WTC11 (cell line): ENCODE results near the gene SNAPC5. TPM values are rescaled to one million over a fixed set of nuclear protein-coding genes. Genes with fewer than 3 reads are reported as not detected.

Experiments
- ATAC-seq: fragments of 200-7000 bp; cut with Tn5 transposase; 2 replicates; pipeline ENCODE4 v1.10.0; 2021; ENCODE audit warnings: mild to moderate bottlenecking, moderate library complexity
- CTCF ChIA-PET: fragments of 300-600 bp; sonication (Branson Sonifier 250); formaldehyde crosslinking; loops from one replicate; lab custom pipeline; 2021; ENCODE audit warnings: antibody characterized with exemption; lab: Charles Lee
- POLR2A ChIA-PET: fragments of 350-600 bp; sonication (Branson Sonifier 250); formaldehyde crosslinking; loops from one replicate; lab custom pipeline; 2021; ENCODE audit warnings: antibody characterized with exemption; lab: Charles Lee
- DNase-seq: peaks from one replicate; pipeline ENCODE4 v3.0.0; 2021; ENCODE audit warnings: low spot score
- H3K27ac Mint-ChIP-seq: 2 replicates; pipeline ENCODE4 v1.8.0; 2021; ENCODE audit warnings: mixed read lengths
- H3K27me3 Mint-ChIP-seq: 2 replicates; pipeline ENCODE4 v1.8.0; 2021; ENCODE audit warnings: low read depth, mild to moderate bottlenecking, moderate library complexity, mixed read lengths
- H3K36me3 Mint-ChIP-seq: 2 replicates; pipeline ENCODE4 v1.8.0; 2021; ENCODE audit warnings: mixed read lengths
- H3K4me1 Mint-ChIP-seq: 2 replicates; pipeline ENCODE4 v1.8.0; 2022; ENCODE audit warnings: mixed read lengths
- H3K4me3 Mint-ChIP-seq: 2 replicates; pipeline ENCODE4 v1.8.0; 2021; ENCODE audit warnings: mild to moderate bottlenecking, moderate library complexity, mixed read lengths
- H3K9me3 Mint-ChIP-seq: 2 replicates; pipeline ENCODE4 v1.8.0; 2021; ENCODE audit warnings: mixed read lengths
- GABPB1 ChIP-seq: sonication (generic); formaldehyde crosslinking; IDR thresholded peaks from 2 replicates; pipeline ENCODE4 v1.8.1; 2023; ENCODE audit warnings: mild to moderate bottlenecking, missing genetic modification reagents
- GTF2I ChIP-seq: fragments of 250-450 bp; sonication (Bioruptor Pico); conservative IDR thresholded peaks from 2 replicates; pipeline ENCODE4 v1.4.0; 2021; ENCODE audit warnings: mild to moderate bottlenecking
- HMGA2 ChIP-seq: fragments of 250-450 bp; sonication (Bioruptor Pico); IDR thresholded peaks from 2 replicates; pipeline ENCODE4 v1.4.0; 2021; ENCODE audit warnings: mild to moderate bottlenecking, moderate library complexity
- KAT7 ChIP-seq: sonication (generic); formaldehyde crosslinking; IDR thresholded peaks from 2 replicates; pipeline ENCODE4 v1.8.1; 2023; ENCODE audit warnings: missing genetic modification reagents, mild to moderate bottlenecking, borderline replicate concordance
- NFATC4 ChIP-seq: fragments of 250-450 bp; sonication (Bioruptor Pico); IDR thresholded peaks from 2 replicates; pipeline ENCODE4 v1.9.0; 2021; ENCODE audit warnings: mild to moderate bottlenecking
- SMAD3 ChIP-seq: sonication (generic); formaldehyde crosslinking; IDR thresholded peaks from 2 replicates; pipeline ENCODE4 v1.8.0; 2022; ENCODE audit warnings: missing genetic modification reagents, mild to moderate bottlenecking, borderline replicate concordance
- SMAD4 ChIP-seq: sonication (generic); formaldehyde crosslinking; IDR thresholded peaks from 2 replicates; pipeline ENCODE4 v1.8.0; 2022; ENCODE audit warnings: mild to moderate bottlenecking, missing genetic modification reagents
- SP1 ChIP-seq: sonication (generic); formaldehyde crosslinking; conservative IDR thresholded peaks from 2 replicates; pipeline ENCODE4 v1.8.1; 2022; ENCODE audit warnings: missing genetic modification reagents
- TCF7 ChIP-seq: sonication (generic); formaldehyde crosslinking; IDR thresholded peaks from 2 replicates; pipeline ENCODE4 v1.8.0; 2022; ENCODE audit warnings: mild to moderate bottlenecking, low read depth, missing genetic modification reagents, moderate library complexity
- TEAD1 ChIP-seq: sonication (generic); formaldehyde crosslinking; IDR thresholded peaks from 2 replicates; pipeline ENCODE4 v1.8.0; 2022; ENCODE audit warnings: mild to moderate bottlenecking, missing genetic modification reagents
- total RNA-seq: library from RNA; stranded (reverse); gene quantifications from 3 replicates; pipeline ENCODE4 v1.2.3, GENCODE V29; 2021
- TF ChIP-seq, protein P1 (sequence below): fragments of 250-450 bp; sonication (Bioruptor Pico); IDR thresholded peaks from 2 replicates; pipeline ENCODE4 v1.9.0; 2021; ENCODE audit warnings: mild to moderate bottlenecking, borderline replicate concordance
- TF ChIP-seq, protein P2 (sequence below): sonication (generic); formaldehyde crosslinking; IDR thresholded peaks from 2 replicates; pipeline ENCODE4 v1.8.1; 2023; ENCODE audit warnings: mild to moderate bottlenecking, missing genetic modification reagents
- TF ChIP-seq, protein P3 (sequence below): sonication (generic); formaldehyde crosslinking; IDR thresholded peaks from 2 replicates; pipeline ENCODE4 v1.8.1; 2023; ENCODE audit warnings: mild to moderate bottlenecking, moderate library complexity, missing genetic modification reagents
- TF ChIP-seq, protein P4 (sequence below): fragments of 250-450 bp; sonication (Bioruptor Pico); IDR thresholded peaks from 2 replicates; pipeline ENCODE4 v1.9.0; 2021; ENCODE audit warnings: mild to moderate bottlenecking

Gene SNAPC5
- total RNA-seq, 1 experiment from 2014 or later = 21.1 TPM

DNA sequence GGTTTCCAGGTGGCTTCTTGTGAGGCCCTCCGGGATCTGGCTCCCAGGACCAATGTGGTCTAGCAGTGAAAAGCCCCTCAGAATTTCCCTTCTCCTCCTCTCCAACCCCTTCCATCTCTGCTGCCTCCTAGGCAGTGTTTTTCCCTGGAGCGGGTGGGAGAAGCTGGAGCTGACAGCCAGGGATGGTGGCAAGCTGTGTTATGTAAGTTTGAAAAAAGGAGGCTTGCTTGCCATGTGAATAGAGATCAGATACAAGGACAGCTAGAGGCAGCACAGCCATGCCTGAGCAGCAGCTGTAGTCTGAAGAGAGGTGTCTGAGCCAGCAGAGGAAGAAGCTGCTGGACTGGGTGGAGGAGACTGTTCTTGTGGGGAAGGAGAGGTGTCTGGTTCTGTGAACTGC lies 20.6 kb downstream of the SNAPC5 start:
- Mint-ChIP-seq H3K4me1 (peaks cover 59% of the 10 kb centered on the region), H3K9me3 (no peaks in the 10 kb centered on the region), H3K27me3 (no peaks in the 10 kb centered on the region), H3K36me3 (peaks cover 16% of the 10 kb centered on the region), H3K27ac (peak overlapping the region; percentile 59), H3K4me3 (no peak overlapping the region)
- DNase-seq (no peak), ATAC-seq (no peak)
- ChIA-PET CTCF (no interaction called here), POLR2A (interaction anchor here (0.5 kb wide), 1 partner anchor 51 kb away, joined by 4 read pairs; no protein-coding TSS in a partner anchor)
- TF ChIP-seq, protein P1, sequence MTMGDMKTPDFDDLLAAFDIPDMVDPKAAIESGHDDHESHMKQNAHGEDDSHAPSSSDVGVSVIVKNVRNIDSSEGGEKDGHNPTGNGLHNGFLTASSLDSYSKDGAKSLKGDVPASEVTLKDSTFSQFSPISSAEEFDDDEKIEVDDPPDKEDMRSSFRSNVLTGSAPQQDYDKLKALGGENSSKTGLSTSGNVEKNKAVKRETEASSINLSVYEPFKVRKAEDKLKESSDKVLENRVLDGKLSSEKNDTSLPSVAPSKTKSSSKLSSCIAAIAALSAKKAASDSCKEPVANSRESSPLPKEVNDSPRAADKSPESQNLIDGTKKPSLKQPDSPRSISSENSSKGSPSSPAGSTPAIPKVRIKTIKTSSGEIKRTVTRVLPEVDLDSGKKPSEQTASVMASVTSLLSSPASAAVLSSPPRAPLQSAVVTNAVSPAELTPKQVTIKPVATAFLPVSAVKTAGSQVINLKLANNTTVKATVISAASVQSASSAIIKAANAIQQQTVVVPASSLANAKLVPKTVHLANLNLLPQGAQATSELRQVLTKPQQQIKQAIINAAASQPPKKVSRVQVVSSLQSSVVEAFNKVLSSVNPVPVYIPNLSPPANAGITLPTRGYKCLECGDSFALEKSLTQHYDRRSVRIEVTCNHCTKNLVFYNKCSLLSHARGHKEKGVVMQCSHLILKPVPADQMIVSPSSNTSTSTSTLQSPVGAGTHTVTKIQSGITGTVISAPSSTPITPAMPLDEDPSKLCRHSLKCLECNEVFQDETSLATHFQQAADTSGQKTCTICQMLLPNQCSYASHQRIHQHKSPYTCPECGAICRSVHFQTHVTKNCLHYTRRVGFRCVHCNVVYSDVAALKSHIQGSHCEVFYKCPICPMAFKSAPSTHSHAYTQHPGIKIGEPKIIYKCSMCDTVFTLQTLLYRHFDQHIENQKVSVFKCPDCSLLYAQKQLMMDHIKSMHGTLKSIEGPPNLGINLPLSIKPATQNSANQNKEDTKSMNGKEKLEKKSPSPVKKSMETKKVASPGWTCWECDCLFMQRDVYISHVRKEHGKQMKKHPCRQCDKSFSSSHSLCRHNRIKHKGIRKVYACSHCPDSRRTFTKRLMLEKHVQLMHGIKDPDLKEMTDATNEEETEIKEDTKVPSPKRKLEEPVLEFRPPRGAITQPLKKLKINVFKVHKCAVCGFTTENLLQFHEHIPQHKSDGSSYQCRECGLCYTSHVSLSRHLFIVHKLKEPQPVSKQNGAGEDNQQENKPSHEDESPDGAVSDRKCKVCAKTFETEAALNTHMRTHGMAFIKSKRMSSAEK (CRISPR knock-in tag) = no peak
- TF ChIP-seq HMGA2 (CRISPR knock-in tag) = no peak

DNA sequence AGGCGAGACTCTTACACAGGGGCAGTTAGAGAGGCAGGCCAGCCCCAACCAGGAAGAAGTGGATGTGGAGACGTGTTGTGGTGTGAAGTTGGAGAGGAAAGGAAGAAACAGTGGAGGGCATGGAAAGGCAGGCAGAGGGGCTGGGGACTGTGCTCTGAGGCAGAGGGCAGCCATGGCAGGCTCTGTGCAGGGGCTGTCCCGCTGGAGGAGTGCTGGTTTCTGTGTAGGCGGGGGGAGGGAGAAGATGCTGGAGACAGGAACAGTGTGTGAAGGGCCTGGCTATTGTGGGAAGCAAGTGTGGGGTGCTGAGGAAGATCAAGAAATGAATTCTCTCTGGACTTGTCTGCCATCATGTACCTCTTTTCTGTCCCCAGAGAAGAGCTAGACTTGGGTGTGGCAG lies 21.0 kb downstream of the SNAPC5 start:
- POLR2A ChIA-PET = interaction anchor here (0.5 kb wide), 1 partner anchor 51 kb away, joined by 4 read pairs; no protein-coding TSS in a partner anchor
- ATAC-seq (no peak), DNase-seq (no peak)
- TF ChIP-seq, protein P2, sequence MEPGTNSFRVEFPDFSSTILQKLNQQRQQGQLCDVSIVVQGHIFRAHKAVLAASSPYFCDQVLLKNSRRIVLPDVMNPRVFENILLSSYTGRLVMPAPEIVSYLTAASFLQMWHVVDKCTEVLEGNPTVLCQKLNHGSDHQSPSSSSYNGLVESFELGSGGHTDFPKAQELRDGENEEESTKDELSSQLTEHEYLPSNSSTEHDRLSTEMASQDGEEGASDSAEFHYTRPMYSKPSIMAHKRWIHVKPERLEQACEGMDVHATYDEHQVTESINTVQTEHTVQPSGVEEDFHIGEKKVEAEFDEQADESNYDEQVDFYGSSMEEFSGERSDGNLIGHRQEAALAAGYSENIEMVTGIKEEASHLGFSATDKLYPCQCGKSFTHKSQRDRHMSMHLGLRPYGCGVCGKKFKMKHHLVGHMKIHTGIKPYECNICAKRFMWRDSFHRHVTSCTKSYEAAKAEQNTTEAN = no peak
- no peak for TF ChIP-seq TCF7 (CRISPR knock-in tag)
- TF ChIP-seq SP1 = no peak
- TF ChIP-seq TEAD1 (CRISPR knock-in tag) = no peak
- TF ChIP-seq SMAD3 (CRISPR knock-in tag) = no peak
- TF ChIP-seq GABPB1 = no peak
- TF ChIP-seq SMAD4 (CRISPR knock-in tag) = no peak
- TF ChIP-seq NFATC4 (CRISPR knock-in tag) = no peak
- TF ChIP-seq GTF2I = no peak
- no peak for TF ChIP-seq KAT7 (CRISPR knock-in tag)
- TF ChIP-seq, protein P3, sequence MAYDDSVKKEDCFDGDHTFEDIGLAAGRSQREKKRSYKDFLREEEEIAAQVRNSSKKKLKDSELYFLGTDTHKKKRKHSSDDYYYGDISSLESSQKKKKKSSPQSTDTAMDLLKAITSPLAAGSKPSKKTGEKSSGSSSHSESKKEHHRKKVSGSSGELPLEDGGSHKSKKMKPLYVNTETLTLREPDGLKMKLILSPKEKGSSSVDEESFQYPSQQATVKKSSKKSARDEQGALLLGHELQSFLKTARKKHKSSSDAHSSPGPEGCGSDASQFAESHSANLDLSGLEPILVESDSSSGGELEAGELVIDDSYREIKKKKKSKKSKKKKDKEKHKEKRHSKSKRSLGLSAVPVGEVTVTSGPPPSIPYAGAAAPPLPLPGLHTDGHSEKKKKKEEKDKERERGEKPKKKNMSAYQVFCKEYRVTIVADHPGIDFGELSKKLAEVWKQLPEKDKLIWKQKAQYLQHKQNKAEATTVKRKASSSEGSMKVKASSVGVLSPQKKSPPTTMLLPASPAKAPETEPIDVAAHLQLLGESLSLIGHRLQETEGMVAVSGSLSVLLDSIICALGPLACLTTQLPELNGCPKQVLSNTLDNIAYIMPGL (CRISPR knock-in tag) = no peak
- TF ChIP-seq, protein P4, sequence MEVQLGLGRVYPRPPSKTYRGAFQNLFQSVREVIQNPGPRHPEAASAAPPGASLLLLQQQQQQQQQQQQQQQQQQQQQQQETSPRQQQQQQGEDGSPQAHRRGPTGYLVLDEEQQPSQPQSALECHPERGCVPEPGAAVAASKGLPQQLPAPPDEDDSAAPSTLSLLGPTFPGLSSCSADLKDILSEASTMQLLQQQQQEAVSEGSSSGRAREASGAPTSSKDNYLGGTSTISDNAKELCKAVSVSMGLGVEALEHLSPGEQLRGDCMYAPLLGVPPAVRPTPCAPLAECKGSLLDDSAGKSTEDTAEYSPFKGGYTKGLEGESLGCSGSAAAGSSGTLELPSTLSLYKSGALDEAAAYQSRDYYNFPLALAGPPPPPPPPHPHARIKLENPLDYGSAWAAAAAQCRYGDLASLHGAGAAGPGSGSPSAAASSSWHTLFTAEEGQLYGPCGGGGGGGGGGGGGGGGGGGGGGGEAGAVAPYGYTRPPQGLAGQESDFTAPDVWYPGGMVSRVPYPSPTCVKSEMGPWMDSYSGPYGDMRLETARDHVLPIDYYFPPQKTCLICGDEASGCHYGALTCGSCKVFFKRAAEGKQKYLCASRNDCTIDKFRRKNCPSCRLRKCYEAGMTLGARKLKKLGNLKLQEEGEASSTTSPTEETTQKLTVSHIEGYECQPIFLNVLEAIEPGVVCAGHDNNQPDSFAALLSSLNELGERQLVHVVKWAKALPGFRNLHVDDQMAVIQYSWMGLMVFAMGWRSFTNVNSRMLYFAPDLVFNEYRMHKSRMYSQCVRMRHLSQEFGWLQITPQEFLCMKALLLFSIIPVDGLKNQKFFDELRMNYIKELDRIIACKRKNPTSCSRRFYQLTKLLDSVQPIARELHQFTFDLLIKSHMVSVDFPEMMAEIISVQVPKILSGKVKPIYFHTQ (CRISPR knock-in tag) = no peak
- CTCF ChIA-PET = interaction anchor here (3.3 kb wide), 1 partner anchor 22 kb away, joined by 22 read pairs; the partner anchor contains the start of gene SNAPC5
- Mint-ChIP-seq H3K27me3 (no peaks in the 10 kb centered on the region), H3K36me3 (peaks cover 11% of the 10 kb centered on the region), H3K4me1 (peaks cover 63% of the 10 kb centered on the region), H3K4me3 (no peak overlapping the region), H3K9me3 (no peaks in the 10 kb centered on the region), H3K27ac (peak overlapping the region; percentile 59)
